ENCODE data around the gene CSTA.

GRCh38 chr3:122284486-122284885, 40.6 kb upstream of the CSTA start:
- TF ChIP-seq CTCF (IDR thresholded peaks at IDR 0.05) (no peak), POLR2A (IDR thresholded peaks at IDR 0.05) (no peak)
